ENCODE data around the gene DACT3.

The DACT3 gene

GRCh38 chr19:46610413-46610775 lies 50.6 kb downstream of the DACT3 start:
- no peak for DNase-seq

- DNase-seq = no peak
These were observed 51.2 kb downstream of the DACT3 start for GRCh38 chr19:46609511-46610412.

GRCh38 chr19:46608581-46609345 lies 52.2 kb downstream of the DACT3 start:
- DNase-seq = no peak

- no peak for DNase-seq
These were observed 52.8 kb downstream of the DACT3 start for GRCh38 chr19:46608178-46608577.

- no peak for DNase-seq
These were observed 53.5 kb downstream of the DACT3 start for GRCh38 chr19:46607448-46607841.

GRCh38 chr19:46606681-46607447 lies 54.1 kb downstream of the DACT3 start:
- no peak for DNase-seq

GRCh38 chr19:46606019-46606418 lies 55.0 kb downstream of the DACT3 start:
- DNase-seq = no peak

- DNase-seq = no peak
These were observed 55.6 kb downstream of the DACT3 start for GRCh38 chr19:46605356-46605821.

- DNase-seq = no peak
These were observed 56.1 kb downstream of the DACT3 start for GRCh38 chr19:46604781-46605355.

- DNase-seq = no peak
These were observed 57.2 kb downstream of the DACT3 start for GRCh38 chr19:46603752-46604231.

GRCh38 chr19:46603195-46603637 lies 57.8 kb downstream of the DACT3 start:
- DNase-seq = no peak

- no peak for DNase-seq
These were observed 58.4 kb downstream of the DACT3 start for GRCh38 chr19:46602392-46603194.

- DNase-seq = no peak
These were observed 59.4 kb downstream of the DACT3 start, which contains the start of gene CALM3 for GRCh38 chr19:46601318-46602224. CALM3 (plus strand) TSS chr19:46601330; CDS start chr19:46601435, 105 bp downstream.

GRCh38 chr19:46600384-46601317 lies 60.3 kb downstream of the DACT3 start:
- peak; percentile 88 for DNase-seq

GRCh38 chr19:46599716-46600373 lies 61.1 kb downstream of the DACT3 start:
- no peak for DNase-seq

- DNase-seq = no peak
These were observed 62.5 kb downstream of the DACT3 start for GRCh38 chr19:46598372-46598917.

Measured in NCI-H1092 (cell line).